Tibial nerve (tissue), 4 donors: Measurements from ENCODE around the gene ANKH. TPM values are rescaled to one million over a fixed set of nuclear protein-coding genes. Genes with fewer than 3 reads are reported as not detected.

Experiments
- DNase-seq, 2 donors: peaks; one replicate each; pipeline ENCODE4 v3.0.0-alpha.2; 2019; ENCODE audit warnings: low spot score in 2 of 2
- H3K27ac ChIP-seq, 4 donors: fragments of 200-600 bp; sonication (generic) in 3 of 4; one replicate each; pipeline ENCODE4 v1.5.1; 2017 to 2019; ENCODE audit warnings: mild to moderate bottlenecking in 1 of 4
- H3K27me3 ChIP-seq, 2 donors: fragments of 200-600 bp; sonication (generic) in 1 of 2; one replicate each; pipeline versions ENCODE4 v1.5.1 to v1.6.0; 2017 to 2019
- H3K36me3 ChIP-seq, 3 donors: fragments of 200-600 bp; sonication (generic); one replicate each; pipeline ENCODE4 v1.5.1; 2018 to 2019
- H3K4me1 ChIP-seq, 4 donors: fragments of 200-600 bp; sonication (generic) in 3 of 4; one replicate each; pipeline ENCODE4 v1.5.1; 2017 to 2019
- H3K4me3 ChIP-seq, 4 donors: fragments of 200-600 bp; sonication (generic) in 3 of 4; one replicate each; pipeline ENCODE4 v1.5.1; 2017 to 2019; ENCODE audit warnings: mild to moderate bottlenecking in 1 of 4, moderate library complexity in 1 of 4
- H3K9me3 ChIP-seq, 4 donors: fragments of 200-600 bp; sonication (generic) in 3 of 4; one replicate each; pipeline ENCODE4 v1.5.1; 2017 to 2019
- EP300 ChIP-seq, 2 donors: sonication (generic); formaldehyde crosslinking; IDR thresholded peaks; one replicate each; pipeline ENCODE4 v1.6.1; 2017; ENCODE audit warnings: antibody characterized with exemption in 2 of 2, mild to moderate bottlenecking in 1 of 2
- POLR2A ChIP-seq, 2 donors: fragments of 450-650 bp; IDR thresholded peaks; one replicate each; pipeline ENCODE4 v1.6.1; 2017; ENCODE audit warnings: antibody characterized with exemption in 2 of 2, mild to moderate bottlenecking in 2 of 2, moderate library complexity in 2 of 2
- WGBS, 2 donors: methylation state at CpG; one replicate each; pipeline ENCODE4 v1.1.5; 2018; 5-methylcytosine and 5-hydroxymethylcytosine counted together
- total RNA-seq, 4 donors: library from RNA; depleted of rRNA; stranded (reverse); fragments of >200 nt; gene quantifications; one replicate each; pipeline ENCODE4 v1.1.0, GENCODE V29; 2016
- TF ChIP-seq, protein P1 (sequence below), 5 experiments: fragments of 200-600 bp in 3 of 5; fragments of 450-650 bp in 2 of 5; sonication (generic) in 3 of 5; IDR thresholded peaks; one replicate each; pipeline ENCODE4 v1.5.1; 2016 to 2019; ENCODE audit warnings: antibody characterized with exemption in 5 of 5, mild to moderate bottlenecking in 3 of 5, moderate library complexity in 2 of 5

Gene ANKH
- total RNA-seq, 4 donors from 2014 or later, result 45.7 to 77.9 (median 46.6) TPM

DNA sequence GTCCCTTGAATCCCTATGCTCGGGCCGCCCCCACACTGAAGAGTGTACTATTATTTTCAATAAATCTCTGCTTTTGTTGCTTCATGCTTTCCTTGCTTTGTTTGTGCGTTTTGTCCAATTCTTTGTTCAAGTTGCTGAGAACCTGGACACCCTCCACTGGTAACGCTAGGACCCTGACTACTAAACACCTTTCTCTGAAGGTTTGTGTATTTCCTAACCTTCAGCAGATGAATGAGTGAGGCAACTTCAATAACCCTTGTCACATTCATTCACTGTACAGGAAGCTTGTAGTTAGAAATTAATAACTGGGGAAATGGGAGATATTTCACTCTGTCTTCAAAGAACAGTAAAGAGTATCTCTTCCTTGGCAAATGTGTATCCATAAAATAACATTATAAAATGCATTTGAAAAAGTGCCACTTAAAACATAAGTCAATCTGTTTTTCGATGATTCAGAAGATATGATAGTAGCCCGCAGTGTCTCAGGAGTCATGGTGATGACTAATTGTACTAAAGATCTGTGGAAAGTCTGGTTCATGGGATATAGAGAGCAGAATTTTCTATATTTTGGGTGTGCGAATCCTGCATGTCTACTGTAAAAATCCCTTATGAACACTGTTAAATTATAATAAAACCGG lies 43.2 kb upstream of the ANKH start:
- Histone ChIP-seq H3K4me3 (no peak overlapping the region), H3K4me1 (peaks cover 0 to 2% (median 0%) of the 10 kb centered on the region in 4 donors), H3K36me3 (no peaks in the 10 kb centered on the region), H3K27me3 (no peaks in the 10 kb centered on the region), H3K27ac (no peak overlapping the region), H3K9me3 (no peaks in the 10 kb centered on the region)
- no peak for DNase-seq
- TF ChIP-seq, protein P1, sequence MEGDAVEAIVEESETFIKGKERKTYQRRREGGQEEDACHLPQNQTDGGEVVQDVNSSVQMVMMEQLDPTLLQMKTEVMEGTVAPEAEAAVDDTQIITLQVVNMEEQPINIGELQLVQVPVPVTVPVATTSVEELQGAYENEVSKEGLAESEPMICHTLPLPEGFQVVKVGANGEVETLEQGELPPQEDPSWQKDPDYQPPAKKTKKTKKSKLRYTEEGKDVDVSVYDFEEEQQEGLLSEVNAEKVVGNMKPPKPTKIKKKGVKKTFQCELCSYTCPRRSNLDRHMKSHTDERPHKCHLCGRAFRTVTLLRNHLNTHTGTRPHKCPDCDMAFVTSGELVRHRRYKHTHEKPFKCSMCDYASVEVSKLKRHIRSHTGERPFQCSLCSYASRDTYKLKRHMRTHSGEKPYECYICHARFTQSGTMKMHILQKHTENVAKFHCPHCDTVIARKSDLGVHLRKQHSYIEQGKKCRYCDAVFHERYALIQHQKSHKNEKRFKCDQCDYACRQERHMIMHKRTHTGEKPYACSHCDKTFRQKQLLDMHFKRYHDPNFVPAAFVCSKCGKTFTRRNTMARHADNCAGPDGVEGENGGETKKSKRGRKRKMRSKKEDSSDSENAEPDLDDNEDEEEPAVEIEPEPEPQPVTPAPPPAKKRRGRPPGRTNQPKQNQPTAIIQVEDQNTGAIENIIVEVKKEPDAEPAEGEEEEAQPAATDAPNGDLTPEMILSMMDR (IDR thresholded peaks at IDR 0.05), result no peak
- TF ChIP-seq POLR2A (IDR thresholded peaks at IDR 0.05) (no peak), EP300 (IDR thresholded peaks at IDR 0.05) (no peak)
- WGBS, 2 donors, result 79 to 83% methylated on average over 8 of the region's 8 CpGs

DNA sequence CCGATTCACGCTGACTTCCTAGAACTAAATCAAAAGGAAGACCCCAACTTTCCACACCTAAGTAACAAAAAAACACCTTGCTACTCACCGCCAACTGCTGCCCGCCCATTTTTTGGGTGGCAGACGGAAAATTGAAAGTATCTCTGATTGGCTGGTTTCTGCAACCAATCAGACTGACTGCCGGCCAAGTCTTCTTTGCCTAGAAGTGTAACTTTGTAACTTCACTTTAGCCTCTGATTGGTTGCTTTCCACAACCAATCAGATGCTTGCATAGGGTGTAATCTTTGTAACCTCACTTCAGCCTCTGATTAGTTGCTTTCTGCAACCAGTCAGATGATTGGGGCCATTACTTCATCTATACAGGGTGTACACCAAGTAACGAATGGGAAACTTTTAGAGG lies 42.6 kb upstream of the ANKH start:
- Histone ChIP-seq H3K9me3 (no peaks in the 10 kb centered on the region), H3K27me3 (no peaks in the 10 kb centered on the region), H3K36me3 (no peaks in the 10 kb centered on the region), H3K4me1 (peaks cover 0 to 2% (median 0%) of the 10 kb centered on the region in 4 donors), H3K4me3 (no peak overlapping the region), H3K27ac (no peak overlapping the region)
- no peak for DNase-seq
- 94 to 95% methylated on average over 7 of the region's 7 CpGs for WGBS, 2 donors
- no peak for TF ChIP-seq EP300 (IDR thresholded peaks at IDR 0.05)
- no peak for TF ChIP-seq POLR2A (IDR thresholded peaks at IDR 0.05)
- TF ChIP-seq, protein P1 (IDR thresholded peaks at IDR 0.05), result no peak

DNA sequence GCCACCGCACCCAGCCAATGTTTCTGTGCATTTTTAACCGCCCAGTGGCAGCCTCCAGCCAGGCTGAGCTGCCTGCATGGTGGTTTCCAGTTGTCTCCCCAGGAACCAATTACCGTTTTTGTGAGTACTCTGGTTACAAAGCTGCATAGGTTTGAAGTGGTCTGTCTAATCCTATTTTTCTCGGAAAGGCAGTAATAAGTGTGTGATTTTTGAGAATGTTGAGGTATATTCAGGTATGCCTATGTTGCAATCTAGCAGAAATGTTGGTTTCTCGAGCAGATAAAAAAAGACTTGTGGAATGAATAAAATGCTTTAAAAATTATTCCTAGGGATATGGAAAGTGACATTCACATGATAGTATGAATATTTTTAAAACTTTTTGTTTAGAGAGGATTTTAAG lies 41.5 kb upstream of the ANKH start:
- no peaks in the 10 kb centered on the region for H3K9me3 ChIP-seq
- no peak overlapping the region for H3K4me3 ChIP-seq
- peaks cover 0 to 2% (median 0%) of the 10 kb centered on the region in 4 donors for H3K4me1 ChIP-seq
- DNase-seq, result no peak
- no peak overlapping the region for H3K27ac ChIP-seq
- no peaks in the 10 kb centered on the region for H3K36me3 ChIP-seq
- TF ChIP-seq, protein P1 (IDR thresholded peaks at IDR 0.05), result no peak
- TF ChIP-seq EP300 (IDR thresholded peaks at IDR 0.05) (no peak), POLR2A (IDR thresholded peaks at IDR 0.05) (no peak)
- 83 to 88% methylated on average over 5 of the region's 5 CpGs for WGBS, 2 donors
- H3K27me3 ChIP-seq, result no peaks in the 10 kb centered on the region

DNA sequence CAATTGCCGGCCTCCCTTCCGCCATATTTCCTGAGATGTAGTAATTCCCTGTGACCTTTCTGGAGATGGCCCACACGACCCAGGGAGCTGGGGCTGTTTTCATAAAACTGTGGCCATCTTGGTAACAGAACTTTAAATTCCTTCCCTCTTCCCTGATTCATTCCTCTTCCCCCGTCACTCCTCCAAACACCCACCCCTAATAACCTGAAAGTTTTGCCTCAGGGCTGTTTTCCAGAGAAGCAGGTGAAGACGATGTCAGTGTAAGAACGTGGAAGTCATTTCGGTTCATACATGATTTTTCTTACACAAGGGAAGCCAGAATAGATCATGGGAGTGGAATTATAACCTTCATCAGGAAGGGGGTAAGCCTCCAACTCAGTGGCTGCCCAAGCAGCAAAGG lies 40.6 kb upstream of the ANKH start:
- no peaks in the 10 kb centered on the region for H3K9me3 ChIP-seq
- no peak overlapping the region for H3K4me3 ChIP-seq
- H3K36me3 ChIP-seq, result no peaks in the 10 kb centered on the region
- no peaks in the 10 kb centered on the region for H3K27me3 ChIP-seq
- TF ChIP-seq, protein P1 (IDR thresholded peaks at IDR 0.05), result no peak
- TF ChIP-seq EP300 (IDR thresholded peaks at IDR 0.05) (no peak), POLR2A (IDR thresholded peaks at IDR 0.05) (no peak)
- no peak for DNase-seq
- no peak overlapping the region for H3K27ac ChIP-seq
- no peaks in the 10 kb centered on the region for H3K4me1 ChIP-seq
- 87 to 91% methylated on average over 7 of the region's 7 CpGs for WGBS, 2 donors

DNA sequence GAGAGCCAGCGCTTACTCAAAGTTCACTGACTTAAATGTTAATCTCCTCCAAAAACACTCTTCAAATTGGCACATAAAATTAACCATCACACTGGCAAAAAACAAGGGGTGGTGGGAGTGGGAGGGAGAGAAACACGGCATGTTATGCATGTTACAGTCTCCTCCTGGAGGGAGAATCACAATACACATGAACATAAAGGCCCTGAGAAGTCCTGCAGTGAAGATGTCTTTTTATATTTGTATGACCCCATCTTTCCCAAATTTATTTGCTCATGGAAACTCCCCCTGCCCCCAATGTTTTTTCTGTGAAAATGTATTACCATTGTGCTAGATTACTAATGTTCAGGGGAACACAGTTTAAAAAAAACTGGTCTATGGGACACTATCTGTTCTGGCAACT lies 37.8 kb upstream of the ANKH start:
- H3K9me3 ChIP-seq, result no peaks in the 10 kb centered on the region
- no peaks in the 10 kb centered on the region for H3K36me3 ChIP-seq
- no peak overlapping the region for H3K27ac ChIP-seq
- WGBS, 2 donors, result 83 to 87% methylated on average over 2 of the region's 2 CpGs
- no peak for DNase-seq
- TF ChIP-seq POLR2A (IDR thresholded peaks at IDR 0.05) (no peak), EP300 (IDR thresholded peaks at IDR 0.05) (no peak)
- TF ChIP-seq, protein P1 (IDR thresholded peaks at IDR 0.05), result no peak
- no peak overlapping the region for H3K4me3 ChIP-seq
- H3K4me1 ChIP-seq, result no peaks in the 10 kb centered on the region
- H3K27me3 ChIP-seq, result no peaks in the 10 kb centered on the region
